ENCODE results near the gene RASAL2.

GRCh38 chr1:178397678-178398077 is 303.8 kb downstream of the RASAL2 start:
- TF ChIP-seq, protein P1, sequence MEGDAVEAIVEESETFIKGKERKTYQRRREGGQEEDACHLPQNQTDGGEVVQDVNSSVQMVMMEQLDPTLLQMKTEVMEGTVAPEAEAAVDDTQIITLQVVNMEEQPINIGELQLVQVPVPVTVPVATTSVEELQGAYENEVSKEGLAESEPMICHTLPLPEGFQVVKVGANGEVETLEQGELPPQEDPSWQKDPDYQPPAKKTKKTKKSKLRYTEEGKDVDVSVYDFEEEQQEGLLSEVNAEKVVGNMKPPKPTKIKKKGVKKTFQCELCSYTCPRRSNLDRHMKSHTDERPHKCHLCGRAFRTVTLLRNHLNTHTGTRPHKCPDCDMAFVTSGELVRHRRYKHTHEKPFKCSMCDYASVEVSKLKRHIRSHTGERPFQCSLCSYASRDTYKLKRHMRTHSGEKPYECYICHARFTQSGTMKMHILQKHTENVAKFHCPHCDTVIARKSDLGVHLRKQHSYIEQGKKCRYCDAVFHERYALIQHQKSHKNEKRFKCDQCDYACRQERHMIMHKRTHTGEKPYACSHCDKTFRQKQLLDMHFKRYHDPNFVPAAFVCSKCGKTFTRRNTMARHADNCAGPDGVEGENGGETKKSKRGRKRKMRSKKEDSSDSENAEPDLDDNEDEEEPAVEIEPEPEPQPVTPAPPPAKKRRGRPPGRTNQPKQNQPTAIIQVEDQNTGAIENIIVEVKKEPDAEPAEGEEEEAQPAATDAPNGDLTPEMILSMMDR (IDR thresholded peaks at IDR 0.05), result no peak
- TF ChIP-seq POLR2AphosphoS5 (IDR thresholded peaks at IDR 0.05), result no peak
- no peak for TF ChIP-seq EP300 (IDR thresholded peaks at IDR 0.05)
